Activated CD4-positive, alpha-beta T cell treated with anti-CD3 and anti-CD28 coated beads, Interleukin-2, Interleukin-4, amounts not matched to agents 100 ng/mL and 50 ng/mL, durations not matched to agents 16 hours and 8 hours (primary cell): Measurements from ENCODE around the gene SRSF7.
"Not testable (repeated sequence)": the region's sequence is repeated elsewhere in the genome, so short reads cannot be mapped to it uniquely, and the experiment has no call there.

ENCODE experiments used
- DNase-seq: peaks from one replicate; pipeline ENCODE4 v3.0.0-alpha.2; 2020; ENCODE audit warnings: low spot score

The SRSF7 gene

DNA sequence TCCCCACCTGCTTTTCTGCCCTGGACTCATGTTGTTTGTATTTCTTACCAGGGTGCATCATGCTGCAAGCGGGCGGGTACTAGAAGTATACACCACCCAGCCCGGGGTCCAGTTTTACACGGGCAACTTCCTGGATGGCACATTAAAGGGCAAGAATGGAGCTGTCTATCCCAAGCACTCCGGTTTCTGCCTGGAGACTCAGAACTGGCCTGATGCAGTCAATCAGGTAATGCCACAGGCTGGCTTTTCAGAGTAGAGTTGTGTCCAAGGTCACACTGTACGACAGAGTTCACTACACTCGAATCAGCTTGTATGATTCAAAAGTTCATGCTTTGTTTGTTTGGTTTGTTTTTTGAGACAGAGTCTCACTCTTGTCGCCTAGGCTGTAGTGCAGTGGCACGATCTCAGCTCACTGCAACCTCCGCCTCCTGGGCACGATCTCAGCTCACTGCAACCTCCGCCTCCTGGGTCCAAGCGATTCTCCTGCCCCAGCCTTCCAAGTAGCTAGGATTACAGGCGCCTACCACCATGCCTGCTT, 19.4 kb downstream of the SRSF7 start:
- DNase-seq = no peak

GRCh38 chr2:38731090-38731489, 20.1 kb downstream of the SRSF7 start:
- no peak for DNase-seq

DNA sequence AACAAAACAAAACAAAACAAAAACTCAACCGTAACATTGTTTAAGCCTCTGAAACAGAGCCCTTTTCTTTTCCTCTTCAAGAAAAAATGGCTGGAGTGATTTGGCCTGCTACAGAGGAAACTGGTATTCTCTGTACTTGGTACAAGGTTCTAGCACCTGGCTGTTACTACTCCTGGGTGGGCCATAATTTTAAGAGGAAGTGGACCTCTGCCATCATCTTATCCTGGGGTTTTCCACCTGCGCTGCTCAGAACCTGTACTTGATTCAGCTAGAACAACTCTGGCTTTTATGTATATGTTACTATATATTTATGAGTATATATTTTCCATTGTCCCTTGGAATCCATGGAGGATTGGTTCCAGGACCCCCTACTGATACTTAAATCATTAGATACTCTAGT, 22.5 kb downstream of the SRSF7 start:
- no peak for DNase-seq

DNA sequence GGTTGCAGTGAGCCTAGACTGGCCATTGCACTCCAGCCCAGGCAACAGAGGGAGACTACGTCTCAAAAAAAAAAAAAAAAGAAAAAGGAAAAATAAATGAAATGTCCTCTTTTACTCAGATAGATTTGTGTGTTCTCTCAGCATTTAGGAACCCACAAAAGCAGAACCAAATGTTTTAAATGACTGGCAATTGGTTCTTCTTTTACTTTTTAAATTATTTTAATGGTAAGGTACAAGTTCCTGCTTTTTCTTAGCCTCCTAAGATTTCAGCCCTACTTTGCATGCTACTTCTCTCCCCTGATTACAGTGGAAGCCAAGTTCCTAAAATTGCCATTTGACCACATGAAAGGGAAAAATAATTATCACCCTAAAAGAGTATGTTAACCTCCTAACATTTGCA, 23.5 kb downstream of the SRSF7 start:
- no peak for DNase-seq

DNA sequence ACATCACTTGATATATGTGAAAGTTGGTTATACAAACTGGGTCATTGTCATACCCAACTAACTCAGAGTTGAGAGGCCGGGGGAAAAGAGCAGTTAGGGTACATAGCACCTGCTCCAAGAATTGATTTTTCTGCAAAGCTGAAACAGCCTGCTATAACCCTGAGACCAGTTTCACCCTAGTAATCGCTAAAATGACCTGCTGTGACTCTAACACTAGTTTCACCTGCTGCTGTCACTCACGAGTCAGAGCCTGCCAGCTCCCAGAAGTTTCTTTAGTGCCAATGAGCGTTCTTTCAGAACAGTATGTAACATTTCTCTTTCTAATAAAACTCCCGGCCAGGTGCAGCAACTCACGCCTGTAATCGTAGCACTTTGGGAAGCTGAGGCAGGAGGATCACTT, 28.0 kb downstream of the SRSF7 start:
- DNase-seq = no peak

GRCh38 chr2:38722271-38723061, 28.7 kb downstream of the SRSF7 start:
- peak; percentile 59 for DNase-seq

GRCh38 chr2:38720613-38721241, 30.4 kb downstream of the SRSF7 start:
- no peak for DNase-seq

DNA sequence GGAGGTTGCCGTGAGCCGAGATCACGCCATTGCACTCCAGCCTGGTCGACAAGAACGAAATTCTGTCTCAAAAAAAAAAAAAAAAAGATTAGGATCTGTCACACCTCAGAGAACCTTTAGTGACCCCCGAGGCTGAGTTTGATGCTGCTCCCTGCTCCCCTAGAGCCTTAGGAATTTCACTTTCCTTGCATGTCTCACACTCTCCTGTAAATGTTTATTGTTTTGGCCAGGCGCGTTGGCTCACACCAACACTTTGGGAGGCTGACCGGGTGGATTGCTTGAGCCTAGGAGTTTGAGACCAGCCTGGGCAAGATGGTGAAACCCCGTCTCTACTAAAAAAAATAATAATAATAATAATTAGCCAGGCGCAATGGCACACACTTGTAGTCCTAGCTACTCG, 31.5 kb downstream of the SRSF7 start:
- no peak for DNase-seq

DNA sequence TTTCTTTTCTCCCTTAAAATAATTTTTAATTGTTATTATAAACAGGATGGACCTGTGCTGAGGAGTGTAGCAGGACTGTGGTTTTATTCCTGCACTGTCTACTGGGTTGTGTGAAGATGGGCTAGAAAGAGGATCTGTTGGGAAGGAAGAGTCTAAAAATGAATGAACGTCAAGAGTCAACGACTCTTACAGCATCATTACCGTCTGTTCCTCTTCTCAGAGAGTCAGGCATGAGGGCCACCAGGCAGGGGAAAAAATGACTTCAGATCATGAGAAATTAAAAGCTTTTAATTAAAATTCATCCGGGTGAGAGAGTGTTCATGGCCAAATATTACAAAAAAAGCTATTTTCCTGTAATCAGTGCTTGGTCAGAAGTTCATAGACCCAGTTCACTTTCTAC, 32.6 kb downstream of the SRSF7 start:
- DNase-seq = no peak

GRCh38 chr2:38716185-38716584, 35.0 kb downstream of the SRSF7 start:
- DNase-seq = no peak

GRCh38 chr2:38714941-38715340, 36.2 kb downstream of the SRSF7 start:
- not testable (repeated sequence) for DNase-seq

DNA sequence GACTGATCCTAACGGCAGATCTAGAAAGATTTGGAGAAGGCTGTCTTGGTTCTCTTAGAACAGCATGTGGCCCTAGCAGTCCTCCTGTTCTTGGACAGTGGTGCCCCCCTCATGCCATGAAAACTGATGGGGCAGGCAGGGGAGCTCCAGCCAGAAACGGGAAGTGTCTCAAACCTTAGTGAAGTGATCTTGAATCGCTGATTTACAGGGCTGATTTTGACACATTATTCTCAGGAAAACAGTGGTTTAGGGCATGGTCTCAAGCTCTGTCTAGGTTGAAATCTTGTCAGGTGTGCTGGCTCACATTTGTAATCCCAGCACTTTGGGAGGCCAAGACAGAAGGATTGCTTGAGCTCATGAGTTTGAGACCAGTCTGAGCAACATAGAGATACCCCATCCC, 37.8 kb downstream of the SRSF7 start:
- no peak for DNase-seq

DNA sequence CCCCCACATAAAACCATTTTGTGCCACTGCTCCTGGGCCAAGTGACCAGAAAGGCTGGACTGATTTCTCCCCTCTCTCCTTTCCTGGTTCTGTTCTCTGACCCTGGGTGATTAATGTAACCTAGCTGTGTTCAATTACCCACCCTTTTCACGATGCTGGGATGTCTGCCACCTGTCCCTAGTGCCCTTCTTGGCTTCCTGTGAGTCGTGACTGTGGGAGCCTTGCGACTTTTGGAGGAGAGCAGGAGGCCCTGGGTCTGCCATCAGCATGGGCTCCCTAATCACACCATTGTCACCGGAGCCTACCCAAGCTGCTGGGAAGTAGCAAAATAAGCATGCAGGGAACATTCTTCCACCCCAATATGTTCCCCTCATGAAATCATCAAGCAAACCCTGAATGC, 38.3 kb downstream of the SRSF7 start:
- no peak for DNase-seq

- no peak for DNase-seq
Observed at GRCh38 chr2:38712413-38712812, 38.7 kb downstream of the SRSF7 start.

GRCh38 chr2:38711558-38711957, 39.6 kb downstream of the SRSF7 start:
- no peak for DNase-seq

DNA sequence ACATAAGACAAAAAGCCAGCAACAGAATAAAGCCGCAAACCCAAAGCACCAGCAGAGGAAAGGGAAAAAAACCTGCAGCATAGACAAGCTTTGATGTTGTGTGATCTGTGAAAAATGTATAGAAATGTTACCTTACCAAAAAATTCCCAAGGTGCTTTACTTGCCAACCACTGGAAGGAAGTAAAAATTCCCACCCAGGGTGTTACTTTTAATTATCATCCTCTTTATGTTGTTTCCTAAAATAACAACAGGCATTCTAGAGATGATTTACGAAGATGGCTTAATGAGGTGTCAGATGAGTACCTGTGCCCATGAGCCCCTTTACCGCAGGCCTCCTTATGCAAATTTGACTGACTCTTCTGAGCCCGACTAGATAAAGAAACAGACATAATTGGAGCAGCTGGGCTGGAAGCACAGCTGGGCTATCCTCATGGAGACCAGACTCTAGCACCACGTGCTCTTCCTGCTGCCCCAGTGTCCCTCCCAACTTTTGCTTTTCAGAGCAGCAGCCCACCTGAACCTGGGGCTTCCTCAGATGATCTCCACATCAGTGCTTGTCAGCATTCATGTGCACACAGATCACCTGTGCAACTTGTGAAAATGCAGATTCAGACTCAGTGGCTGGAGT, 41.5 kb downstream of the SRSF7 start:
- no peak for DNase-seq

GRCh38 chr2:38708900-38709566, 42.1 kb downstream of the SRSF7 start:
- DNase-seq = no peak

GRCh38 chr2:38708491-38708890, 42.7 kb downstream of the SRSF7 start:
- not testable (repeated sequence) for DNase-seq

DNA sequence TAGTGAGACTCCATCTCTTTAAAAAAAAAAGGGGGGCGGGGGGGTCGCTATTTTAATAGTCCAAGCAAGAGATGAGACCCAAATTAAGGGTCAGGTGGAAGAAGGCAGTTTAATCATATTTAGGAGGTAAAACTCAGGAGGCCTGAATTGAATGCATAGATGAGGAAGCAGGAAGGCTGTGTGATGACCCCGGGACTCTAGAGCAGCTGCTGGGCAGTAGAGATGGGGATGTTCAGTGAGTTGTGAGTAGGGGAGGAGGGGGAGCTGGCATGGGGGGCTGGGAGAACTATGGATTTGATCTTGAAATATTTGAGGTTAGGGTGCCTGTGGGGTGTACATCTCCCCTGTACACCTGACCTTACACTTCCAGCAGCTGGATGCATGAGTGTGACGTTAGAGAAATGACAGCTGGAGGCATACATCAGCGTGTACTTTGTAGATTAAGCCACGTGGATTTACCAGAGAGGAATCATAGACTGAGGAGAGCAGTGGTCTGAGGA, 44.3 kb downstream of the SRSF7 start:
- DNase-seq = no peak

DNA sequence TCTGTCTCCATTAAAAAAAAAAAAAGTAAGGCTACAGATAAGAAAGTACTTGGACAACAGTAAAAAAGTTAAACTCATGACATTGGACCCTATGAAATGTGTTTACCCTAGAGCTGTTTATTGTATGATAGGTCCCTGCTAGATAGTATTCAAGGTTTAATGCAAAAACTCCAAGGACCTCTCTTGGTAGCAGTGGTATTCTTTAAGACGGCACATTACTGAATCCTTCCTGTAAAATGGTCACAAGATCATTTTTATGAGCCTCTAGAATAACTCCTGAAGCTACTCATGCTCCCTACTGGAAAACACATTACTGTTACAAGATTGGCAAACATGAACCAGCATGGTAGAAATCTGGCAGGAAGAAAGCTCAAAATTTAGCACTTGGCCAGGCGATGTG, 46.5 kb downstream of the SRSF7 start:
- DNase-seq = no peak

DNA sequence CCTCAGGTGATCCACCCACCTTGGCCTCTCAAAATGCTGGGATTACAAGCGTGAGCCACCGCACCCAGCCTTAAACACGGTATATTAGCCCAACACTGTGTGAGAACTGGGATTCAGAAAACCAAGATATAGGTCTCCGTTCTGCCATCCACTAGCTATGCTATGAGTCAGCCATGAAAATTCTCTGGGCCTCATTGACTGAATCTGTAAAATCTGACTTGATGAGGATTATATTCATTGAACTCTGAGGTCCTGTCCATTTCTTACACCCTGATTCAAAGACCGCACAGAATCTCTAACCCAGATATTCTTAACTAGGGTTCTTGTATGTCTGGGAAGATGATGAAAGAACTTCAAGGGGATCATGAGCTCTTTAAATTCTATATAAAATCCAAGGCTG, 47.8 kb downstream of the SRSF7 start:
- not testable (repeated sequence) for DNase-seq

DNA sequence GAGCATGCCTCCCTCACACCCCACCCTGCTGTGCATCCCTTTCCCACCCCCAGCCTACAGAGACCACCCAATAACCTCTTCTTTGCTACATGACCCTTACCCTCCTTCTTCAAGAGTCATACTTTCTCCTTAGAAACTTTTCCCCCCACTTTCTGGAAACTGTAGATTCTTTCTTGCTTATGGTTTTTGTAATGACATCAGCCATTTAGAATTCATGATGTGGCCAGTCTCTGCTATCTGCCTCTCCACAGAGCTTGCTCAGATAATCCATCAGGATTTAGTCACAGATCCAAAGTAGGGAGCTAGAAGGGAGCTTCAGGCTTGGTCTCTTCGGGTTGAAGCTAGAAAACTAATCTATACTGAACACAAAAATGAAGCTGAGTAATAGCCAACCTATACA, 48.7 kb downstream of the SRSF7 start:
- no peak for DNase-seq
